ENCODE data around the gene CTSH.

Gene CTSH

DNA sequence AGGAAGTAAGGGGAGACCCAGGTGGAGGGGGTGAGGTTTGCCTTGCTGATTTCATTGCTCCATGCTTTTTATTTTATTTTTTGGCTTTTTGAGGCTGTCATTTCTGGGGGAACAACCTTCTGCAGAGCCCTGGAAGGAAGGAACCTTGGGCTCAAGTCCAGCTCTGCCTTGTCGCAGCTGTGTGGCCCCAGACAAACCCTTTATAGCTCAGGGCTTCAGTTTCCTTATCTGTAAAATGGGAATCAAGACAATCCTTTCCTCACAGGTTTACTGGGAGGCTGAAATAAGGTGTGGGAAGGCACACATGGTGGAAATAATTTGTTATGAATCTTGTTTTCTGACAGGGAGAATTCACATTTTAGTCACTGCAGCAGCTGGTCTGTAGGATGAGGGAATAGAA, 45.4 kb upstream of the CTSH start:
- peak overlapping the region; percentile 97; the same call in 1 of the 2 replicates for H3K27ac ChIP-seq
- DNase-seq (ENCODE audit: low spot score): no peak
- TF ChIP-seq, protein P1, sequence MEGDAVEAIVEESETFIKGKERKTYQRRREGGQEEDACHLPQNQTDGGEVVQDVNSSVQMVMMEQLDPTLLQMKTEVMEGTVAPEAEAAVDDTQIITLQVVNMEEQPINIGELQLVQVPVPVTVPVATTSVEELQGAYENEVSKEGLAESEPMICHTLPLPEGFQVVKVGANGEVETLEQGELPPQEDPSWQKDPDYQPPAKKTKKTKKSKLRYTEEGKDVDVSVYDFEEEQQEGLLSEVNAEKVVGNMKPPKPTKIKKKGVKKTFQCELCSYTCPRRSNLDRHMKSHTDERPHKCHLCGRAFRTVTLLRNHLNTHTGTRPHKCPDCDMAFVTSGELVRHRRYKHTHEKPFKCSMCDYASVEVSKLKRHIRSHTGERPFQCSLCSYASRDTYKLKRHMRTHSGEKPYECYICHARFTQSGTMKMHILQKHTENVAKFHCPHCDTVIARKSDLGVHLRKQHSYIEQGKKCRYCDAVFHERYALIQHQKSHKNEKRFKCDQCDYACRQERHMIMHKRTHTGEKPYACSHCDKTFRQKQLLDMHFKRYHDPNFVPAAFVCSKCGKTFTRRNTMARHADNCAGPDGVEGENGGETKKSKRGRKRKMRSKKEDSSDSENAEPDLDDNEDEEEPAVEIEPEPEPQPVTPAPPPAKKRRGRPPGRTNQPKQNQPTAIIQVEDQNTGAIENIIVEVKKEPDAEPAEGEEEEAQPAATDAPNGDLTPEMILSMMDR (conservative IDR thresholded peaks at IDR 0.05; ENCODE audit: low read depth): no peak
- ChIA-PET CTCF (interaction anchor here (0.6 kb wide), 1 partner anchor 42 kb away, joined by 3 read pairs; no protein-coding TSS in a partner anchor), POLR2A (ENCODE audit: low non-redundant PET) (no interaction called here)

- no peak for DNase-seq (ENCODE audit: low spot score)
- CTCF ChIA-PET: interaction anchor here (0.5 to 0.8 kb wide), 3 partner anchors 10 to 195 kb away, joined by 3 read pairs; no protein-coding TSS in a partner anchor
- H3K27ac ChIP-seq: peak overlapping the region; percentile 97
- TF ChIP-seq, protein P1 (conservative IDR thresholded peaks at IDR 0.05; ENCODE audit: low read depth): no peak
- POLR2A ChIA-PET (ENCODE audit: low non-redundant PET): no interaction called here
Observed at GRCh38 chr15:78989701-78990240, 44.9 kb upstream of the CTSH start.

DNA sequence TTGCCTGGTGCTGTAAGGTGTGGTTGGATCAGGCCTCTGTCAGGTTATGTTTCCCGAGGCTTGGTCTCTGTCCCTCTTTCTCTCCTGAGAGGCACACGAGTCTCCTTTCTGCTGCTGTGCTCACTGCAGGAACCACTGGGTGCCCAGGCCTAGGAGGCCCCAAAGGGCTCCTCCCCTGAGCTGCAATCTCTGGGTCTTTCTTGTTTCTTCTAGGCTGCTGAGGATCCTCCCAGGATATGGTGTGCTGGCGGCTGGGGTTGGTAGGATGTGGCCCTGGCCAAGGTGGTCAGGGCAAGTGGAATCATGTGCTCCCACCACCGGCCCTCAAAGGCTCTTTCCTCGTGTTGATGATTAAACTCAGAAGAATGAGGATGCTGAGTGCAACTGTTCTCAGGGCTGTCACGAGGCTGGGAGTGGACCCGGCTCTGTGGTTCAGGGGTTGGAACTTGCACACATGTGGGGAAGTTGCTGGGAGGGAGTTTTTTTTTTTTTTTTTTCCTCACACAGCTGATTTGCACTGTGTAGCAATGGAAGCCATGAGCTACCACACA, 43.6 kb upstream of the CTSH start:
- CTCF ChIA-PET: interaction anchor here (0.6 kb wide), 1 partner anchor 167 kb away, joined by 3 read pairs; no protein-coding TSS in a partner anchor
- peak overlapping the region; percentile 97 for H3K27ac ChIP-seq
- TF ChIP-seq, protein P1 (conservative IDR thresholded peaks at IDR 0.05; ENCODE audit: low read depth): no peak
- POLR2A ChIA-PET (ENCODE audit: low non-redundant PET): interaction anchor here (0.6 kb wide), 1 partner anchor 937 kb away, joined by 5 read pairs; no protein-coding TSS in a partner anchor
- DNase-seq (ENCODE audit: low spot score): peak; percentile 99

GRCh38 chr15:78987556-78988360, 42.9 kb upstream of the CTSH start:
- no peak for DNase-seq (ENCODE audit: low spot score)
- CTCF ChIA-PET: interaction anchor here (0.6 kb wide), 2 partner anchors 167 to 290 kb away, joined by 3 read pairs; no protein-coding TSS in a partner anchor
- POLR2A ChIA-PET (ENCODE audit: low non-redundant PET): interaction anchor here (0.6 kb wide), 2 partner anchors 12 to 297 kb away, joined by 6 to 8 read pairs; no protein-coding TSS in a partner anchor
- TF ChIP-seq, protein P1 (conservative IDR thresholded peaks at IDR 0.05; ENCODE audit: low read depth): no peak
- peak overlapping the region; percentile 97 for H3K27ac ChIP-seq

- POLR2A ChIA-PET (ENCODE audit: low non-redundant PET): interaction anchor here (0.6 kb wide), 1 partner anchor 35 kb away, joined by 3 read pairs; no protein-coding TSS in a partner anchor
- CTCF ChIA-PET: interaction anchor here (0.6 kb wide), 1 partner anchor 111 kb away, joined by 3 read pairs; no protein-coding TSS in a partner anchor
- TF ChIP-seq, protein P1 (conservative IDR thresholded peaks at IDR 0.05; ENCODE audit: low read depth): no peak
- H3K27ac ChIP-seq: no peak overlapping the region
- DNase-seq (ENCODE audit: low spot score): no peak
Observed at GRCh38 chr15:78985859-78986475, 41.1 kb upstream of the CTSH start.

GRCh38 chr15:78984041-78984440, 39.2 kb upstream of the CTSH start:
- CTCF ChIA-PET: no interaction called here
- POLR2A ChIA-PET (ENCODE audit: low non-redundant PET): no interaction called here

More at GRCh38 chr15:78984041-78984440, 39.2 kb upstream of the CTSH start:
- H3K27ac ChIP-seq: no peak overlapping the region
- TF ChIP-seq, protein P1 (conservative IDR thresholded peaks at IDR 0.05; ENCODE audit: low read depth): no peak
- no peak for DNase-seq (ENCODE audit: low spot score)
